Measurements from ENCODE around the gene TRIM36.

Gene TRIM36

GRCh38 chr5:115193295-115193694 lies 23.6 kb upstream of the TRIM36 start:
- TF ChIP-seq CTCF (IDR thresholded peaks at IDR 0.05; ENCODE audit: extremely low read depth, insufficient read depth, missing control alignments) = no peak
- DNase-seq (ENCODE audit: low spot score) = no peak
- in situ Hi-C loops (cut with MboI; ENCODE audit: low pct_unique_long_range_greater_than_20kb, low sequenced_read_pairs, unreplicated experiment) = no loop called here

- in situ Hi-C loops (cut with MboI; ENCODE audit: low pct_unique_long_range_greater_than_20kb, low sequenced_read_pairs, unreplicated experiment) = no loop called here
- DNase-seq (ENCODE audit: low spot score) = no peak
- no peak for TF ChIP-seq CTCF (IDR thresholded peaks at IDR 0.05; ENCODE audit: extremely low read depth, insufficient read depth, missing control alignments)
These were observed 22.4 kb upstream of the TRIM36 start for GRCh38 chr5:115192098-115192497.

DNA sequence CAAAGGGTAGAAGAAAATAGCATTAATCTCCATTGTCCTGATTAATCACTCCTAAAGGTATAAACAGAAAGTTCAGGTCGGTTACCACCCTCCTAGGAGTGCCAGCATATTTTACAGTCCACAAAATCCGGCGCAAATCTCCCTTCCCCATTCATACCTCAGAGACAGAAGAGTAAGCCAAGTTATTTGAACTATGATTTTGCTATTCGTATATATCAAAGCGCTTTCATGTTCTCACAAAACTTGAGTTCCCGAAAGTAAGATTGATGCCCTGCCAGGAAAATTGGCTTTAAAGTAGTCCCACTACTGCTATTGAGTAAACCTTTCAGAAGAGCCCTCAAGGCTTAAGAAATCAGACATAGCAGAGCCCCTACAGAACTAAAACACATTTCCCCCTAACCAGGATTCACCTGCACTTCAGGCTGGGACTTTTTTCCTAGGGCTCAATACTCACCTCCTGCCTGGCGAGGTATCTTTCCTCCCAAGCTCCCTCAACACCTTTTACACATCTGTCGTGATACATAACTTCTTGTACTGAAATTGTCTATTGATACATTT lies 21.8 kb upstream of the TRIM36 start:
- no peak for DNase-seq (ENCODE audit: low spot score)
- in situ Hi-C loops (cut with MboI; ENCODE audit: low pct_unique_long_range_greater_than_20kb, low sequenced_read_pairs, unreplicated experiment) = no loop called here
- no peak for TF ChIP-seq CTCF (IDR thresholded peaks at IDR 0.05; ENCODE audit: extremely low read depth, insufficient read depth, missing control alignments)

DNA sequence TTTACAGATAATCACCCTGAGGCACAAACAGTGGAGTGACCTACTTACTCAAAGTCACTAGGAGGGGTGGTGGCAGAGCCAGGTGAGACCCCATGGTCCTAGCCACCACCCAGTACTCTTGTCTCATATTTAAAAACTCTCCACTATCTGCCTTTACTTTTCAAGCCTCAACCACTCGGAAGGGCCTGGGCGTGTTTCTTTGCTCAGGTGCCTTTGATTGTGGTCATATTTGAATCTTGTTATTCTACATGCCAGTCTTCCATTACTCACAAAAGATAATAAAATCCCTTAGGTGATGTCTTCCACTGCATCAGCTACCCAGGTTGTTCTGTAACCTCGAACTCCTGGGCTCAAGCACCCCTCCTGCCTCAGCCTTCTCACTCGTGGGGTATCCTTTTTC lies 20.7 kb upstream of the TRIM36 start:
- in situ Hi-C loops (cut with MboI; ENCODE audit: low pct_unique_long_range_greater_than_20kb, low sequenced_read_pairs, unreplicated experiment) = no loop called here
- no peak for TF ChIP-seq CTCF (IDR thresholded peaks at IDR 0.05; ENCODE audit: extremely low read depth, insufficient read depth, missing control alignments)
- DNase-seq (ENCODE audit: low spot score) = no peak

- DNase-seq (ENCODE audit: low spot score) = no peak
- in situ Hi-C loops (cut with MboI; ENCODE audit: low pct_unique_long_range_greater_than_20kb, low sequenced_read_pairs, unreplicated experiment) = no loop called here
- no peak for TF ChIP-seq CTCF (IDR thresholded peaks at IDR 0.05; ENCODE audit: extremely low read depth, insufficient read depth, missing control alignments)
These were observed 20.2 kb upstream of the TRIM36 start for GRCh38 chr5:115189866-115190265.

- DNase-seq (ENCODE audit: low spot score) = no peak
- in situ Hi-C loops (cut with MboI; ENCODE audit: low pct_unique_long_range_greater_than_20kb, low sequenced_read_pairs, unreplicated experiment) = no loop called here
- no peak for TF ChIP-seq CTCF (IDR thresholded peaks at IDR 0.05; ENCODE audit: extremely low read depth, insufficient read depth, missing control alignments)
These were observed 17.1 kb upstream of the TRIM36 start for GRCh38 chr5:115186794-115187193.

- in situ Hi-C loops (cut with MboI; ENCODE audit: low pct_unique_long_range_greater_than_20kb, low sequenced_read_pairs, unreplicated experiment) = no loop called here
- DNase-seq (ENCODE audit: low spot score) = no peak
- no peak for TF ChIP-seq CTCF (IDR thresholded peaks at IDR 0.05; ENCODE audit: extremely low read depth, insufficient read depth, missing control alignments)
These were observed 15.1 kb upstream of the TRIM36 start for GRCh38 chr5:115184770-115185169.
